Spinal cord (tissue), 10 donors: ENCODE measurements around the gene PHLDB2. TPM values are rescaled to one million over a fixed set of nuclear protein-coding genes. Genes with fewer than 3 reads are reported as not detected.

Experiments
- DNase-seq, 6 donors: peaks; one replicate each; pipeline versions ENCODE4 v3.0.0 to v3.0.0-alpha.2; 2013 to 2015; ENCODE audit warnings: low spot score in 6 of 6, low read depth in 4 of 6
- H3K27ac ChIP-seq: one replicate; pipeline ENCODE4 v1.5.1; 2013; ENCODE audit warnings: low read depth, low read length, control low read depth
- H3K27me3 ChIP-seq: one replicate; pipeline ENCODE4 v1.6.1; 2013; ENCODE audit warnings: low read length; ENCODE audit not compliant: control insufficient read depth, insufficient read depth
- H3K36me3 ChIP-seq: one replicate; pipeline ENCODE4 v1.6.1; 2013; ENCODE audit warnings: low read length; ENCODE audit not compliant: control insufficient read depth, insufficient read depth
- H3K4me1 ChIP-seq: one replicate; pipeline ENCODE4 v1.6.1; 2013; ENCODE audit warnings: low read length; ENCODE audit not compliant: control insufficient read depth, insufficient read depth
- H3K4me3 ChIP-seq: one replicate; pipeline ENCODE4 v1.5.1; 2013; ENCODE audit warnings: low read depth, low read length, control low read depth
- H3K9me3 ChIP-seq: one replicate; pipeline ENCODE4 v1.6.1; 2013; ENCODE audit warnings: low read length; ENCODE audit not compliant: control insufficient read depth, insufficient read depth
- WGBS: methylation state at CpG from one replicate; pipeline ENCODE4 v1.1.5; 2013; ENCODE audit warnings: missing lambda C conversion rate; ENCODE audit not compliant: insufficient coverage; 5-methylcytosine and 5-hydroxymethylcytosine counted together
- polyA plus RNA-seq, 2 donors: library from polyadenylated mRNA; unstranded; fragments of 120-200 nt; gene quantifications; one replicate each; pipeline ENCODE4 v1.2.1, GENCODE V29; 2013; ENCODE audit not compliant: insufficient read length in 2 of 2
- total RNA-seq, 2 donors: library from RNA; depleted of rRNA in 1 of 2; stranded (reverse); fragments of 120-200 nt in 1 of 2; fragments of >200 nt in 1 of 2; gene quantifications; one replicate each; pipeline versions ENCODE4 v1.2.3 to v1.2.4, GENCODE V29; 2013 to 2014
- donor health status: healthy.

The PHLDB2 gene
- total and polyA plus RNA-seq, 4 donors, result 8.0 to 130 (median 31.0) TPM

DNA sequence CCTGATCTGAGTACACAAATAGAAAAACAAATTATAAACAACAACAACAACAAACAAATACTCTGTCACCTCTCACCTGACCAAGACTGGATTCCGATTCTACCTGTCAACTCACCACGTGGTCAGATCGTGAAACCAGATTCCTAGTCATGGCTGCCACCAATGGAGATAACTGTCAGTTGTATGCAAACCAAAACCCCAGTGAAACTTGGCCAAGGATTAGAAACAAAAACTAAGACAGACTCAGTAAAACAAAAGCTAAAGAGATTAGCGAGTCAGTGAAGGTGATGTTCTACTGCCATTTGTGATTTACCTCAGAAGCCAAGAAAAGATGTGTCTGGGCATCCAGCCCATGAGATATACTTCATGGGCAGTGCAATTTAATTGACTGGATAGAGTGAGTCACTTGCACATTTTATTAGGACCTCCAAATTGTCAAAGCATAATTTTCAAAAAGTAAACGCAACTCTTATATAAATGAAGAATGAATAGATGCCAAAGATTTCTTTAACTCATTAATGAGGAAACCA is 31.1 kb downstream of the PHLDB2 start:
- 90% methylated on average over 4 of the region's 5 CpGs for WGBS
- no peaks in the 10 kb centered on the region for H3K27me3 ChIP-seq
- H3K9me3 ChIP-seq, result no peaks in the 10 kb centered on the region
- DNase-seq, result no peak
- H3K4me3 ChIP-seq, result no peak overlapping the region
- no peaks in the 10 kb centered on the region for H3K36me3 ChIP-seq
- no peaks in the 10 kb centered on the region for H3K4me1 ChIP-seq
- H3K27ac ChIP-seq, result no peak overlapping the region

DNA sequence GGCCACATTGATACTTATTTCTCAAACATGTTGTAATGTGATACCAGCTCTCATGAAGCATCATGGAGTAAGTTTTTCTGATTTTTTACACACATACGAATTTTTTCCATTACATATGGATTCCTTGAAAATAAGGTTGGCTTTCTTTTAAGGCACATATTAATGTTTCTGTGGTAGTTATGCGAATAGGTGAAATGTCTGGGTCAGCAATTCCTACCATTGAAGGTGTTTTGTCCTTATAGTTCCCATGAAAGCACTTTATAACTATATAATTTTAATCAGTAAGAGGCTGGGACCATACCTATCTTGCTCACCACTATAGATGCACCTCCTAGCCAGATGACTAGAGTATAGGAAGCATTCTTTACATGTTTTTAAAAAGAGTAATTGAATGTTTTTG is 33.0 kb downstream of the PHLDB2 start:
- no peaks in the 10 kb centered on the region for H3K27me3 ChIP-seq
- H3K4me3 ChIP-seq, result no peak overlapping the region
- H3K36me3 ChIP-seq, result no peaks in the 10 kb centered on the region
- H3K9me3 ChIP-seq, result no peaks in the 10 kb centered on the region
- no CpG with 5 or more reads among the region's 2 CpGs for WGBS
- DNase-seq, result no peak
- H3K4me1 ChIP-seq, result no peaks in the 10 kb centered on the region
- no peak overlapping the region for H3K27ac ChIP-seq

DNA sequence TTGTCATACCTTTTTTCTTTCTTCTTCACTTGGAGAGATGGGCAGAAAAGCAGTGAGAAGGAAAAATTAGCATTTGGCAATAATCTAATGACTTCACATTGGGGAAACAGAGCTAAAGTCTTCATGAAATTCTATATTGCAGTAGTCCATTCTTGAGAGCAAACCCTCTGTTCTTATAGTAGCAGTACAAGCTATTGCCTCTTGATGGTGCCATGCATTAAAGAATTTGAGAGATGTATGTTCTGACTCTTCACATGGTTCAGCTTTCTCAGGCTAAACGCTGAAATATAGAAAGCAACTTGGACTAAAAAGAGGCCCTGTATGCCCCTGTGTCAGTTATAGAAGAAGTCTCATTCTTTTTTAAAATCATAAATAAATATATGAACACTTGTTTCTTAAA is 36.0 kb downstream of the PHLDB2 start:
- H3K4me1 ChIP-seq, result no peaks in the 10 kb centered on the region
- peak in 2 of 6 donors; percentile 58 to 62 for DNase-seq
- H3K9me3 ChIP-seq, result peaks cover 4% of the 10 kb centered on the region
- H3K4me3 ChIP-seq, result no peak overlapping the region
- H3K36me3 ChIP-seq, result no peaks in the 10 kb centered on the region
- no peak overlapping the region for H3K27ac ChIP-seq
- no CpG with 5 or more reads among the region's 1 CpG for whole genome bisulfite sequencing
- H3K27me3 ChIP-seq, result no peaks in the 10 kb centered on the region

DNA sequence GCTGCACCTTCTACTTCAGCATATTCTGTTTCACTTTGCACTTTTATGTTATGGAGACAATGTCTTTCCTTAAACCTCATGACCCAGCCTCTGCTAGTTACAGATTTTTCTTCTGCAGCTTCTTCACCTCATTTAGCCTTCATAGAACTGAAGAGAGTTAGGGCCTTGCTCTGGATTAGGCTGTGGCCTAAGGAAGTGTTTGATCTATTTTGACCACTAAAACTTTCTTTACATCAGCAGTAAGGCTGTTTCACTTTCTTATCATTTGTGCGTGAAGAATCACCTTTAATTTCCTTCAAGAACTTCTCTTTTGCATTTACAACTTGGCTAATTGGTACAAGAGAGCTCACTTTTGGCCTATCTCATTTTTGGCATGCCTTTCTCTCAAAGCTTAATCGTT is 40.9 kb downstream of the PHLDB2 start:
- H3K9me3 ChIP-seq, result peaks cover 4% of the 10 kb centered on the region
- H3K36me3 ChIP-seq, result no peaks in the 10 kb centered on the region
- H3K27ac ChIP-seq, result no peak overlapping the region
- H3K27me3 ChIP-seq, result no peaks in the 10 kb centered on the region
- no peaks in the 10 kb centered on the region for H3K4me1 ChIP-seq
- H3K4me3 ChIP-seq, result no peak overlapping the region
- DNase-seq, result no peak
- WGBS, result 100% methylated on average over 1 of the region's 2 CpGs

DNA sequence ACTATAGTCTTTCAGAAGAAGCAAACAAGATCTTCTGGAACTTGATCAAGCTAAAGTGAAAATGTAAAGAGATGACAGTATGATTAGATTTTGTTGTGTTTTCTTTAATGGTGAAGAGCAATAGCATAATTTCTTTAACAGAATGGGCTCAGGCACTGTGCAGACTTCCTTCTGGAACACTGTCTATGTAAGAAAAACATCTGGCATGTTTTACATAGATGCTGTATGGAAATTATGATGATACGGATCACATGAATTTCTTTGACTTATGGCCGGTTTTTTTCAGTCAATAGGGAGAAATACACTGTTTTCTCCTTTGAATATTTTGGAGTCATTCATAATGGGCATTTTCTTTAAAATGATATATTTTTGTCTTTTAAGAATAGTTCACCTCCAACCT is 42.6 kb downstream of the PHLDB2 start:
- no CpG with 5 or more reads among the region's 2 CpGs for WGBS
- Histone ChIP-seq H3K27me3 (no peaks in the 10 kb centered on the region), H3K4me1 (no peaks in the 10 kb centered on the region), H3K9me3 (peaks cover 4% of the 10 kb centered on the region), H3K4me3 (no peak overlapping the region), H3K36me3 (no peaks in the 10 kb centered on the region), H3K27ac (no peak overlapping the region)
- DNase-seq, result no peak

DNA sequence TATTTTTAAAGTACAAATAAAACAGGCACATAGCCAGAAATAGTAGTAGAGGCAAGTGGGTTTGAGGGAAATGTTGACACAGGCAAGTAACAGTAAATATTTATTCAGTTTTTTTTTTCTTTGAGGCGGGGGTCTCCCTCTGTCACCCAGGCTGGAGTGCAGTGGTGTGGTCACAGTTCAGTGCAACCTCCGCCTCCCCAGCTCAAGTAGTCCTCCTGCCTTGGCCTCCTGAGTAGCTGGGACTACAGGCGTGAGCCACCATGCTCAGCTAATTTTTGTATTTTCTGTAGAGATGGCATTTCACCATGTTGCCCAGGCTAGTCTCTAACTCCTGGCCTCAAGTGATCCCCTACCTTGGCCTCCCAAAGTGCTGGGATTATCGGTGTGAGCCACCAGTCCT is 43.5 kb downstream of the PHLDB2 start:
- H3K27ac ChIP-seq, result no peak overlapping the region
- H3K9me3 ChIP-seq, result peaks cover 4% of the 10 kb centered on the region
- no peak for DNase-seq
- no peaks in the 10 kb centered on the region for H3K36me3 ChIP-seq
- H3K4me1 ChIP-seq, result no peaks in the 10 kb centered on the region
- no peaks in the 10 kb centered on the region for H3K27me3 ChIP-seq
- 90% methylated on average over 2 of the region's 4 CpGs for WGBS
- H3K4me3 ChIP-seq, result no peak overlapping the region

DNA sequence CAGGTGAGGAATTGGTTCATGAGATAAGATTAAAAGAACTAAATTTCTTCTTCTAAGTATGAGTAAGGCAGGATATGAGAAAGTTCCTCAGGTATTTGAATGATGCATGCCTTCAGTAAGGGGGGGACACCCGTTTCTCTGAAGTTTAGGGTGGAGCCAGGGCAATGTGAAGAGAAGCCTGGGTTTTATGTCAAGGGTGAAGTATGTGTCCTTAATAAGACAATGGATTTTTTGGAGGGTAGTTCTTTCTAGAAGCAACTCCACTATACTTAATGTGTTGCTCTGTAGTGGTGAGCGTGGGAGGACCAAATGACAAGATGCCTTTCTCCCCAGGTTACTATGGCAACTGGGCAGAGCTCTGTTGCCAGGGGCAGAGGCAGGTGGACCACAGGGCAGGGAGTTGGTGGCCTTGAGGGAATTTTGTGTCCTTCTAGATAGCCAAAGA is 44.0 kb downstream of the PHLDB2 start:
- peak in 1 of 6 donors; percentile 22 for DNase-seq
- Histone ChIP-seq H3K4me3 (no peak overlapping the region), H3K27ac (no peak overlapping the region), H3K4me1 (no peaks in the 10 kb centered on the region), H3K27me3 (no peaks in the 10 kb centered on the region), H3K36me3 (no peaks in the 10 kb centered on the region), H3K9me3 (peaks cover 4% of the 10 kb centered on the region)
- no CpG with 5 or more reads among the region's 2 CpGs for WGBS

DNA sequence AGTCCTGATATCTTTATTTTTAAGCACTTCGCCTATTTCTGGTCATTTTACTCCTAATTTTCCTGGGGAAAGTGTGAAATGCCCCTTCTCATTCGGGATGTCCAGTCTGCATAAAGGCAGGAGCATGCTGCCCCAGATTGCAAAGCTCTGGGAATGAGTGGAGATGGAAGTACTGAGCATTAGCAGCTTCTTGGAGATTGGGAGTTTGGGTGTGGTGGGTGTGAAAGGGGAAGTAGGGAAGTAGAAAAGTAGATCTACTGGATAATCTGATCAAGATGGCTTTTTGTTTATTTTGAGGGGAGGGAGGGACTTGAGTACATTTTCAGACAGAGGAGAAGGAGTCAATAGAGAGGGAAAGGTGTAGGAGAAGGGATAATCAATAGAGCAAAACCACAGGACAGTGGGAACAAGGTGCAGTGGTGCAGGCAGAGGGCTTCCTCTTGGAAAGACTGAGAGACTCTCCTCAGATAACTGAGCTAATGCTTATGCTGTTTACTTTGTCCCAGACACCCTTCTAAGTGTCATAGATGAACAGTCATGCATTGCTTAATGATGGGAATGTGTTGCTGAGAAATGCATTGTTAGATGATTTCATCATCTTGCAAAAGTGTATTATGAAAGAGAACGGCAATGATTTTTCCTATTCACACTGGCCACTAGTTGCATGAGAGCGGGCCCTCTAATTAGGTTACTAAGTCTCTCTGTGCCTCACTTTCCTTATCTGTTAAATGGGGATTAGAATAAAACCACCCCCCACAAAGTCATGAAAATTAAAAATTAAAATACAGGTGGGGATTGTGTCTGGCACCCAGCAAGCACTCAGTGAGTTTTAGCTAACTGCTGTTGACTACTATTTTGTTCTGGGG is 45.5 kb downstream of the PHLDB2 start:
- no peaks in the 10 kb centered on the region for H3K9me3 ChIP-seq
- no peaks in the 10 kb centered on the region for H3K4me1 ChIP-seq
- 90% methylated on average over 1 of the region's 4 CpGs for whole genome bisulfite sequencing
- DNase-seq, result no peak
- no peaks in the 10 kb centered on the region for H3K36me3 ChIP-seq
- H3K27ac ChIP-seq, result no peak overlapping the region
- no peak overlapping the region for H3K4me3 ChIP-seq
- no peaks in the 10 kb centered on the region for H3K27me3 ChIP-seq

DNA sequence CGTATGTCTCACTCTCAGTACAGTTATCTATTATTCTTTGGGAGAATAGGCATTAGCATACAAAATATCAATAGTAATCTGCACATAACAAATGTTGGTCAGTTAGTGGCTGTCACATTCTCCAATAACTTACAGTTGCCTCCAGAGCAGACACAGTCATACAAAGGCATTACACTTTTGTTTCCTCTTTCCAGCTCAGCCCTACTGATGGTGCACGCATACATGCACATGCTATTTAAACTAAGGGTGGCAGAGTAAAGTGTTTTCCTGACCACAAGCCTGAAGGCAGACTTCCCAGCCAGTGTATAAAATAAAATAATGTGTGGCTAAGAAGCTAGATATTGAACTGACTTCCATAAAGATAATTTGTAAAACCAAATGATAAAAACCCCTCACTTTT is 47.6 kb downstream of the PHLDB2 start:
- no peaks in the 10 kb centered on the region for H3K27me3 ChIP-seq
- no peaks in the 10 kb centered on the region for H3K36me3 ChIP-seq
- H3K4me1 ChIP-seq, result no peaks in the 10 kb centered on the region
- peak in 1 of 6 donors; percentile 18 for DNase-seq
- no peaks in the 10 kb centered on the region for H3K9me3 ChIP-seq
- H3K27ac ChIP-seq, result no peak overlapping the region
- no CpG with 5 or more reads among the region's 2 CpGs for WGBS
- H3K4me3 ChIP-seq, result no peak overlapping the region

DNA sequence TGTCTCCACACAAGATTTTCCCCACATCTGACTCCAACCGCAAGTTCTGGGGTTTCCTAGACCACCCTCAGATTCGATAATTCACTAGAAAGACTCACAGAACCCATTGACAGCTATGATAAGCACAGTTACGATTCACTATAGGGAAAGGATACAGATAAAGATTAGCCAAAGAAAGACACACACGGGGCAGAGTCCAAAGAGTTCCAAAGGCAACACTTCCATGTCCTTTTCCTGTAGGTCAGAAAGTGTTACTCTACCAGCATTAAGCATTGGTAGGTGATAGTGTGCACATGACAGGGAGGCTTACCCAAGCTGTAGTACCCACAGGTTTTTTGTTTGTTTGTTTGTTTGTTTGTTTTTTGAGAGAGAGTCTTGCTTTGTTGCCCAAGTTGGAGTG is 48.1 kb downstream of the PHLDB2 start:
- Histone ChIP-seq H3K4me3 (no peak overlapping the region), H3K27ac (no peak overlapping the region), H3K4me1 (no peaks in the 10 kb centered on the region), H3K9me3 (no peaks in the 10 kb centered on the region), H3K27me3 (no peaks in the 10 kb centered on the region), H3K36me3 (no peaks in the 10 kb centered on the region)
- DNase-seq, result no peak
- WGBS, result 79% methylated on average over 2 of the region's 4 CpGs
